ENCODE measurements around the gene FITM2. TPM values are rescaled to one million over a fixed set of nuclear protein-coding genes. Genes with fewer than 3 reads are reported as not detected.

The FITM2 gene
- total and polyA plus RNA-seq, 7 donors = 4.5 to 15.7 (median 12.0) TPM

DNA sequence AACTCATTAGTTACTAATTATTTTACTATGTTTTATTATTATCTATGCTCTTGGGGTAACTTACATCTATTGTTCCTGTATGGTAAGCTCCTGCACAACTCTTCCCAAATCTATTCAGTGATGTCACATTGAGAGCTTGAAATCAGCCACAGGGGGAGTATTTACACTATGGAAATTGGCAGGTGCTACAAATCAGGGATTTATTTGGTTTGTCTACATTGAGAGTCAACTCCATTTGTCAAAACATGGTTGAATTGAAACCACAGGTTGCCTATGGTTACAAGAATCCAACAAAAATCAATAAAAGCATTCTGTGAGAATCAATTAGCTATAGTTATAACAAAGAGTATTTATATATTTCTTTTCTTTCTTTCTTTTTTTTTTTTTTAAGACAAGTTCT, 3.9 kb upstream of the FITM2 start:
- Histone ChIP-seq H3K4me1 (peaks cover 4% of the 10 kb centered on the region), H3K36me3 (ENCODE audit: insufficient read depth in 1 of 2, low read depth in 1 of 2) (no peaks in the 10 kb centered on the region), H3K4me3 (no peak overlapping the region), H3K27me3 (ENCODE audit: insufficient read depth in 3 of 3, low read length in 2 of 3) (no peaks in the 10 kb centered on the region), H3K27ac (no peak overlapping the region), H3K9me3 (no peaks in the 10 kb centered on the region)
- ATAC-seq = no peak
- TF ChIP-seq CTCF (IDR thresholded peaks at IDR 0.05) = no peak
- intact Hi-C loops (cut with DNase I) = loop anchor here (5.0 kb wide), 1 partner anchor 198 kb away; no protein-coding TSS in a partner anchor
- no peak for DNase-seq

DNA sequence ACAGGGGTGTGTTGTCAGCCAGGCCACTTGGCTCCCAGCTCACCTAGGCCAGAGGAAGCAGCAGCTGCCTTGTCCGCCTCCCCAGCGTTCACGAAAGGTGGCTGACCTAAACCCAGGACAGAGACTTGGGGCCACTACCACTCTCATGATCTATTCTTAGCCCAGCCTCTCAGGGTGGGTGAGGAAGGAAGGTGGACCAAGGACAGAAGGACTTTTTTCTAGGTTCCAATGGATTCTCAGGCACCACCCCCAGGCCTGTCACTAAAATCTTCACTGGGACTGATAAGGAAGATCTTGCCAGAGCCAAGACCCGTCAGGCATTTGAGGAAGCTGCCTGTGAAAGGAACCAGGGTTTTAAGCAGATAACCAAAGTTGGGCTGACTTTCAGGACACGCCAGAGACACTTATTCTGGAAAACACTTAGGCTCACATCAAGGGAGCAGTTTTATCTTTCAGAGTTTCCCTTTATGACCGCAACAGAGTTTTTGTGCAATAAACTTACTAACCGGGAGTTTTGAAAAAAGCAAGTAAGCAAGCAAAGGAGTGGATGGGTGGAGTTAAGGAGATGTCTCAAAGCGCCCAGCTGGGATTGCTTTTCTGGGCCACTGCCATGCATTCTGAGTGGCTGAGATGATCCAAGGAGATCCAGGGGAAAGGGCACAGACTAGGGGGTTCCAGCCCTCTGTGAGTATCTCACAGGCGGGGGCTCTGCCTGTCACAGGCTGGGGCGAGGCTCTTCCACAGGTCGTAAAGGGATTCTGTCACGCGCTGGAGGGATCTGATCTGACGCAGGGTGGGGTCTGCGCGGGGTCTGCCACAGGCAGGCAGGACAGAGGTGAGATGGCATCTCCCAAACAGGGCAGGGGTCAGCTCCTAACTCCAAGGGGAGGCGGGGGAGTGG, 989 bp downstream of the FITM2 start:
- 8 to 13% (median 8%) methylated on average over 17 of the region's 17 CpGs for WGBS, 3 donors
- DNase-seq (peak; percentile 59 to 70), ATAC-seq (peak; percentile 24 to 70 (median 38))
- Histone ChIP-seq H3K4me3 (peak overlapping the region; percentile 93), H3K27me3 (ENCODE audit: insufficient read depth in 3 of 3, low read length in 2 of 3) (no peaks in the 10 kb centered on the region), H3K27ac (peak overlapping the region; percentile 83), H3K4me1 (peaks cover 15% of the 10 kb centered on the region), H3K36me3 (ENCODE audit: insufficient read depth in 1 of 2, low read depth in 1 of 2) (peaks cover 2 to 20% of the 10 kb centered on the region in 2 donors), H3K9me3 (no peaks in the 10 kb centered on the region)
- TF ChIP-seq CTCF (IDR thresholded peaks at IDR 0.05) = no peak
- intact Hi-C loops (cut with DNase I) = loop anchor here (2.0 to 5.0 kb wide), 2 partner anchors 93 to 193 kb away; no protein-coding TSS in a partner anchor

- no peak overlapping the region for H3K27ac ChIP-seq
- intact Hi-C loops (cut with DNase I) = no loop called here
- no peak for TF ChIP-seq CTCF (IDR thresholded peaks at IDR 0.05)
- 85 to 89% (median 86%) methylated on average over 9 of the region's 9 CpGs for WGBS, 3 donors
- peaks cover 15% of the 10 kb centered on the region for H3K4me1 ChIP-seq
- H3K9me3 ChIP-seq = no peaks in the 10 kb centered on the region
- H3K36me3 ChIP-seq (ENCODE audit: insufficient read depth in 1 of 2, low read depth in 1 of 2) = peaks cover 2 to 33% of the 10 kb centered on the region in 2 donors
- no peak overlapping the region for H3K4me3 ChIP-seq
- H3K27me3 ChIP-seq (ENCODE audit: insufficient read depth in 3 of 3, low read length in 2 of 3) = no peaks in the 10 kb centered on the region
- ATAC-seq (no peak), DNase-seq (no peak)
These were observed 4.1 kb downstream of the FITM2 start for GRCh38 chr20:44306927-44307326.

DNA sequence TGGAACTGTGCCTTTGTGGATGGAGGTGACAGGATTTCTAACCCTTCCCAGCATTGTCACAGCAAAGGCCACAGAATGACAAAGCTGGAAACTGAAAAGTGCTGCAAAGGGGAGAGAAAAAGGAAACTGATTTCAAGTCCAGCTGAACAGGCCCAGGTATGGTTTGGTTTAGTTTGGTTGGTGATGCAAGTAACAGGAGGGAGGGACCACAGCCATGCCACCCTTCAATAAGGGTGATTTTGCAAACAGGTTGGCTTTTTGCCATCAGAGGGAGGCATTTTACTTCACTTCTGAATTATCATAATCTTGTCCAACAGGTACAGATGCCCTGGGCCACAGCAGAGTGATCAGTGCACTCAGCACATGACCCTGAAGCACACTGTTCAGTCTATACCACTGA, 6.6 kb downstream of the FITM2 start:
- H3K27ac ChIP-seq = no peak overlapping the region
- peaks cover 6% of the 10 kb centered on the region for H3K4me1 ChIP-seq
- no peaks in the 10 kb centered on the region for H3K9me3 ChIP-seq
- intact Hi-C loops (cut with DNase I) = no loop called here
- no peak for DNase-seq
- ATAC-seq = no peak
- H3K27me3 ChIP-seq (ENCODE audit: insufficient read depth in 3 of 3, low read length in 2 of 3) = no peaks in the 10 kb centered on the region
- H3K36me3 ChIP-seq (ENCODE audit: insufficient read depth in 1 of 2, low read depth in 1 of 2) = peaks cover 2 to 33% of the 10 kb centered on the region in 2 donors
- no peak for TF ChIP-seq CTCF (IDR thresholded peaks at IDR 0.05)
- H3K4me3 ChIP-seq = no peak overlapping the region
